GM18909 (cell line): Measurements from ENCODE around the gene CLBA1.
"Not testable (repeated sequence)": the region's sequence is repeated elsewhere in the genome, so short reads cannot be mapped to it uniquely, and the experiment has no call there.

Source experiments
- ATAC-seq: cut with Tn5 transposase; IDR thresholded peaks from one replicate; pipeline ENCODE4 v1.9.1; 2021; ENCODE audit warnings: mild to moderate bottlenecking; ENCODE audit not compliant: unreplicated experiment, poor library complexity

The CLBA1 gene

DNA sequence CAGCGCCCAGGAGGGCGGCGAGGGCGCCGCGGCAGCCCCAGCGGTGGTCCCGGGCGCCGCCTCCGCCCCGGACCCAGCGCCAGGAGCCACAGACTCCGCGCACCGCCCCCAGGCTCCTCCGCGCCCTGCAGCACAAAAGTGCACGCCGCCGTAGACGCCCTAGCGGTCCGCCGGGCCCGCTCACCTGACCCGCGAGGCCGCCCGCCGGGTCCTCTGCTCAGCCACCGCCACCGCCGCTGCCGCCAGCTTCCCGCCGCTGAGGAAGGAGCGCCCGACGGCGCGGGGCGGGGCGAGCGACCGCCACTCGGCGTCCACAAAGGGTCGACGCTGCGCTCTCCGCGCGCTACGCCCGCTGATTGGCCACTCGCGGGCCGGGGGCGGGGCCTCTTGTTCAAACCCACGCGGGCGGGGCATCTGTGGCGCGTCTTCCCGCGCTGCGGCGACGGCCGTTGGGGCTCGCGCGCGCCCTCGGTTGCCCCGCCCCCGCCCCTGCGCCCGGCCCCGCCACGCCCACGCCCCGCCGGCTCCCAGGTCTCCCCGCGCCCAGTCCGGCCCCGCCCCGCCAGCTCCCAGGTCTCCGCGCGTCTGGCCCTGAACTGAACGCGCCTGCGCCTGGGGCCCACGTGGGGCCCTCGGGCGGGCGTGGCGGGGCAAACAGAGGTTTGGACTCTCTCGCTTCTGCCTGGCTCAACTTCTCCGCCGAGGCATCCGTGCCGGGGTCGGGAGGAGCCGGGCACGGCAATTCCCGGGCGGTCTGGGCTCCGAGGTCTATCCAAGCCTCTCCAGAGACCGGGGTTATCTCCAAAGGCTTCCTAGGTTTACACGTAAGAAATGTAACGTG is 35.4 kb downstream of the CLBA1 start, which contains the start of gene CDCA4:
CDCA4 (minus strand) TSS at position 269 of the 841 bp plus-strand sequence. CDS start 9,154 bp downstream, outside the sequence.
- peak; percentile 85 for ATAC-seq

DNA sequence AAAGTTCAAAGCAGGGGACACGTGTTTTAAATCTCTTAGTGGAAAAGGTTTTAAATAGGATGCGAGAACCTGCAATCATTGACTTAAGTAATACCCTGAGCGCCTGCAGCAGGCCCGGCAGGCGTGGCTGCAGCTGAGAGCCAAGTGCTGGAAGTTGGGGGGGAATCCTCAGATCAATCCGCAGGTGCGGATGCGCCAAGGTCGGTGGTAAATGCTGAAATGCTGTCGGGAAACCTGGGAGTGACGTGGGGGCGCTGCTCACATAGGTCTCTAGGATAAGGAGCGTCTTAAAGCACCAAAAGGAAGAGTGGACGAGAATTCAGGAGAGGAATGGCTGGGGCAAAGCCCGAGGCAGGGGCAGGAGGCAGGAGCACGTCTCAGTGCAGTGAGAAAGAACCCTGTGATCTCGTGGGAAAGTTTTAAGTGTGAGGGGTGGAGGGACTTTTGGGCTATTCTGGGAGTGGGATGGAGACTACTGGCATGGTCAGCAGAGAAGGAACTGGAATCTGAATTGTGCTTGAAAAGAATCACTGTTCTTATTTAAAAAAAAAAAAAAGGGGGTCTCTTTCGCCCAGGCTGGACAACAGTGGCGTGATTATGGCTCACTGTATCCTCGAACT is 36.2 kb downstream of the CLBA1 start:
- ATAC-seq: no peak

GRCh38 chr14:105022276-105022670 is 36.7 kb downstream of the CLBA1 start:
- no peak for ATAC-seq

DNA sequence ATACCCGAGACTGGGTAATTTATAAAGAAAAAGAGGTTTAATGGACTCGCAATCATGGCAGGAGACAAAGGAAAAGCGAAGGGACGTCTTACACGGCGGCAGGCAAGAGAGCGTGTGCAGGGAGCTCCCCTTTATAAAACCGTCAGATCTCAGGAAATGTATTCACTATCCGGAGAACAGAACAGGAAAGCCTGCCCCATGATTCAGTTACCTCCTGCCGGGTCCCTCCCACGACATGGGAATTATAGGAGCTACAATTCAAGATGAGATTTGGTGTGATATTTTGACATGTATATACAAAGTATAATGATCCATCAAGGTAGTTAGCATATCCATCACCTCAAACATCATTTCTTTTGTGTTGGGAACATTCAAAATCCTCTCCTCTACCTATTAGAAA is 37.6 kb downstream of the CLBA1 start:
- no peak for ATAC-seq

- ATAC-seq: no peak
Observed at GRCh38 chr14:105023791-105024480, 38.3 kb downstream of the CLBA1 start.

- no peak for ATAC-seq
Observed at GRCh38 chr14:105025429-105025828, 39.8 kb downstream of the CLBA1 start.

DNA sequence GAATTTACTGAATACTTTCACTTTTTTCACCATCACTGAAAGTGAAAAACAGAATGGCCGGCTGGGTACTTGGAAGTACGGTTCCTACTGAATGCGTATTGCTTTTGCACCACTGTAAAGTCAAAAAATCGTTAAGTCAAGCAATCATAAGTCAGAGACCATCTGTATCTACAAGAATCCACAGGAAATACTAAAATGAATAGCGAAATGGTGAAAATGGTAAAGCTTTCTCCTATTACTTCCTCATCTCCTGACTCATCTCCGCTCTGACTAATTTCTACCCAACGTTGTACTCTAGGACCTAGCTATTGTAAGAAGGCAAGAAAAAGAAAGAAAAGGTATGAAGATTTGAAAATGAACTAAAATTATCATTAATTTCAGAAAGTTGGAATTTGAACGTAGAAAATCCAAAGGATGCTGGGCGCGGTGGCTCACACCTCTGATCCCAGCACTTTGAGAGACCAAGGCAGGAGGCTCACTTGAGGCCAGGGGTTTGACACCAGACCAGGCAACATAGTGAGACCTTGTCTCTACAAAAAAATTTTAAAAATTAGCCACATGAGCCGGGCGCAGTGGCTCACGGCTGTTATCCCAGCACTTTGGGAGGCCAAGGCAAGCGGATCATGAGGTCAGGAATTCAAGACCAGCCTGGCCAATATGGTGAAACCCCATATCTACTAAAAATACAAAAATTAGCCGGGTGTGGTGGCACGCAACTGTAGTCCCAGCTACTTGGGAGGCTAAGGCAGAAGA is 40.6 kb downstream of the CLBA1 start:
- ATAC-seq: no peak

GRCh38 chr14:105026802-105027563 is 41.4 kb downstream of the CLBA1 start:
- ATAC-seq: no peak

GRCh38 chr14:105027718-105028117 is 42.1 kb downstream of the CLBA1 start:
- not testable (repeated sequence) for ATAC-seq

GRCh38 chr14:105028251-105028927 is 42.8 kb downstream of the CLBA1 start:
- ATAC-seq: no peak

- ATAC-seq: no peak
Observed at GRCh38 chr14:105029402-105029801, 43.8 kb downstream of the CLBA1 start.

- no peak for ATAC-seq
Observed at GRCh38 chr14:105030194-105030593, 44.6 kb downstream of the CLBA1 start.

DNA sequence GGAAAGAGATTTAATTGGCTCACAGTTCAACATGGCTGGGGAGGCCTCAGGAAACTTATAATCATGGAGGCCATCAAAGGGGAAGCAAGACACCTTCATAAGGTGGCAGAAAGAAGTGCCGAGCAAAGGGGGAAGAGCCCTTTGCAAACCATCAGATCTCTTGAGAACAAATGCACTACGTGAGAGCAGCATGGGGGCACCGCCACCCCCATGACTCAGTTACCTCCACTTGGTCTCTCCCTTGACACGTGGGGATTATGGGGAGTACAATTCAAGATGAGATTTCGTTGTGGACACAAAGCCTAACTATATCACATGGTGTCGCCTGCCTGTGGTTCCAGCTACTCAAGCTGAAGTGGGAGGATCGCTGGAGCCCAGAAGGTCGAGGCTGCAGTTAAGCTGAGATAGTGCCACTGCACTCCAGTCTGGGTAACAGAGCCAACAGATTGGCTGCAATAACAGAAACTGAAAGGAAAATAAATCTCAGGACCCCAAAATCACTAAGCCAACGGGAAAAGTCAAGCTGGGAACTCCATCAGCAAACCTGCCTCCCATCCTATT is 45.3 kb downstream of the CLBA1 start:
- ATAC-seq: no peak

GRCh38 chr14:105032451-105032901 is 46.9 kb downstream of the CLBA1 start:
- not testable (repeated sequence) for ATAC-seq

- not testable (repeated sequence) for ATAC-seq
Observed at GRCh38 chr14:105033412-105033900, 47.9 kb downstream of the CLBA1 start.

- no peak for ATAC-seq
Observed at GRCh38 chr14:105034315-105035039, 48.9 kb downstream of the CLBA1 start.

DNA sequence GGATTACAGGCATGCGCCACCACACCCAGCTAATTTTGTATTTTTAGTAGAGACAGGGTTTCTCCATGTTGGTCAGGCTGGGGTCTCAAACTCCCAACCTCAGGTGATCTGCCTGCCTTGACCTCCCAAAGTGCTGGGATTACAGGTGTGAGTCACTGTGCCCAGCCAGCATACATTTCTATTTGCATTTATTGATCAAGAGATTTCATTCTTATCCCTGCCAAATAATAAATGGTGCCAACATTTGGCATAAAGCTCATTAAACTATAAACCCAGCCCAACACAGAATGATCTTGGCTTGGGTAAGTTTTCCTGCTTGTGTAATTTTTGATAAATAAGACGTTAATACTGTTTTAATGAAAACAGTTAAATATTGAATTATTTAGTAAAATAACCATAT is 50.0 kb downstream of the CLBA1 start:
- not testable (repeated sequence) for ATAC-seq
